Uterus (tissue), 4 donors: ENCODE measurements around the gene PLXNA4. TPM values are rescaled to one million over a fixed set of nuclear protein-coding genes. Genes with fewer than 3 reads are reported as not detected.

Experiments
- DNase-seq, 2 donors: peaks; one replicate each; pipeline ENCODE4 v3.0.0-alpha.2; 2019 to 2020
- H3K27ac ChIP-seq, 2 donors: fragments of 200-600 bp; sonication (generic); 1 replicate in 1 of 2; 2 replicates in 1 of 2; pipeline ENCODE4 v1.5.1; 2016 to 2018
- H3K27me3 ChIP-seq, 2 donors: fragments of 200-600 bp; sonication (generic); one replicate each; pipeline ENCODE4 v1.5.1; 2018 to 2019; ENCODE audit warnings: control low read depth in 1 of 2
- H3K36me3 ChIP-seq, 2 donors: fragments of 200-600 bp; sonication (generic); one replicate each; pipeline ENCODE4 v1.5.1; 2019; ENCODE audit warnings: control low read depth in 1 of 2
- H3K4me1 ChIP-seq, 2 donors: fragments of 200-600 bp; sonication (generic); one replicate each; pipeline ENCODE4 v1.5.1; 2018 to 2019; ENCODE audit warnings: control low read depth in 1 of 2
- H3K4me3 ChIP-seq, 2 donors: fragments of 200-600 bp; sonication (generic); 1 replicate in 1 of 2; 2 replicates in 1 of 2; pipeline ENCODE4 v1.5.1; 2018 to 2019; ENCODE audit warnings: mild to moderate bottlenecking in 1 of 2
- H3K9me3 ChIP-seq, 2 donors: fragments of 200-600 bp; sonication (generic); one replicate each; pipeline ENCODE4 v1.5.1; 2019; ENCODE audit warnings: control low read depth in 1 of 2
- CTCF ChIP-seq, 4 experiments: fragments of 200-600 bp in 2 of 4; fragments of 450-650 bp in 2 of 4; sonication (generic) in 2 of 4; IDR thresholded peaks; one replicate each; pipeline ENCODE4 v1.5.1; 2016 to 2019; ENCODE audit warnings: antibody characterized with exemption in 4 of 4, mild to moderate bottlenecking in 2 of 4, moderate library complexity in 1 of 4
- POLR2A ChIP-seq, 2 donors: fragments of 450-650 bp; IDR thresholded peaks; one replicate each; pipeline ENCODE4 v1.6.1; 2016; ENCODE audit warnings: antibody characterized with exemption in 2 of 2, mild to moderate bottlenecking in 1 of 2, moderate library complexity in 1 of 2
- intact Hi-C: fragments of 100-400 bp; cut with DNase I; formaldehyde crosslinking; loops from one replicate; pipeline ENCODE4 v1.15.1; 2023; ENCODE audit warnings: low total_unique reads
- total RNA-seq, 4 donors: library from RNA; depleted of rRNA in 3 of 4; stranded (reverse); fragments of >200 nt in 3 of 4; gene quantifications; one replicate each; pipeline versions ENCODE4 v1.1.0 to v1.2.4, GENCODE V29; 2014 to 2023
- donor health status: DM: yes; HTN: yes; CAD: no.

Gene PLXNA4
- total RNA-seq, 4 donors from 2014 or later = 4.1 to 16.5 (median 7.7) TPM

GRCh38 chr7:132498319-132498718, 78.0 kb downstream of the PLXNA4 start:
- Histone ChIP-seq H3K4me1 (no peaks in the 10 kb centered on the region), H3K27ac (no peak overlapping the region), H3K9me3 (no peaks in the 10 kb centered on the region), H3K4me3 (no peak overlapping the region), H3K36me3 (no peaks in the 10 kb centered on the region), H3K27me3 (no peaks in the 10 kb centered on the region)
- TF ChIP-seq CTCF (IDR thresholded peaks at IDR 0.05) (no peak), POLR2A (IDR thresholded peaks at IDR 0.05) (no peak)
- intact Hi-C loops = no loop called here
- no peak for DNase-seq

GRCh38 chr7:132497098-132497497, 79.2 kb downstream of the PLXNA4 start:
- TF ChIP-seq POLR2A (IDR thresholded peaks at IDR 0.05) = no peak
- no peak for TF ChIP-seq CTCF (IDR thresholded peaks at IDR 0.05)
- H3K4me3 ChIP-seq = no peak overlapping the region
- H3K36me3 ChIP-seq = no peaks in the 10 kb centered on the region
- no peaks in the 10 kb centered on the region for H3K4me1 ChIP-seq
- no peak for DNase-seq
- H3K27ac ChIP-seq = no peak overlapping the region
- H3K9me3 ChIP-seq = no peaks in the 10 kb centered on the region
- H3K27me3 ChIP-seq = no peaks in the 10 kb centered on the region
- intact Hi-C loops = no loop called here

- Histone ChIP-seq H3K4me3 (no peak overlapping the region), H3K9me3 (no peaks in the 10 kb centered on the region), H3K4me1 (no peaks in the 10 kb centered on the region), H3K27ac (no peak overlapping the region), H3K36me3 (no peaks in the 10 kb centered on the region), H3K27me3 (no peaks in the 10 kb centered on the region)
- no peak for TF ChIP-seq POLR2A (IDR thresholded peaks at IDR 0.05)
- no peak for TF ChIP-seq CTCF (IDR thresholded peaks at IDR 0.05)
- intact Hi-C loops = no loop called here
- DNase-seq = no peak
Observed at GRCh38 chr7:132495936-132496335, 80.3 kb downstream of the PLXNA4 start.

- no peak for DNase-seq
- Histone ChIP-seq H3K27me3 (no peaks in the 10 kb centered on the region), H3K4me3 (no peak overlapping the region), H3K4me1 (no peaks in the 10 kb centered on the region), H3K9me3 (no peaks in the 10 kb centered on the region), H3K36me3 (no peaks in the 10 kb centered on the region), H3K27ac (no peak overlapping the region)
- intact Hi-C loops = no loop called here
- TF ChIP-seq POLR2A (IDR thresholded peaks at IDR 0.05) = no peak
- TF ChIP-seq CTCF (IDR thresholded peaks at IDR 0.05) = no peak
Observed at GRCh38 chr7:132494474-132494873, 81.8 kb downstream of the PLXNA4 start.

GRCh38 chr7:132492823-132493445, 83.3 kb downstream of the PLXNA4 start:
- H3K27me3 ChIP-seq = no peaks in the 10 kb centered on the region
- H3K36me3 ChIP-seq = no peaks in the 10 kb centered on the region
- no peaks in the 10 kb centered on the region for H3K9me3 ChIP-seq
- no peak overlapping the region for H3K4me3 ChIP-seq
- DNase-seq = no peak
- no peak for TF ChIP-seq CTCF (IDR thresholded peaks at IDR 0.05)
- no peak for TF ChIP-seq POLR2A (IDR thresholded peaks at IDR 0.05)
- H3K27ac ChIP-seq = no peak overlapping the region
- intact Hi-C loops = no loop called here
- H3K4me1 ChIP-seq = no peaks in the 10 kb centered on the region
